T-helper 2 cell (primary cell): ENCODE measurements around the gene TPMT.
"Not testable (repeated sequence)": the region's sequence is repeated elsewhere in the genome, so short reads cannot be mapped to it uniquely, and the experiment has no call there.

ENCODE experiments used
- DNase-seq, 5 experiments: peaks; one replicate each; pipeline versions ENCODE4 v3.0.0 to v3.0.0-alpha.2; 2012 to 2022

The TPMT gene

DNA sequence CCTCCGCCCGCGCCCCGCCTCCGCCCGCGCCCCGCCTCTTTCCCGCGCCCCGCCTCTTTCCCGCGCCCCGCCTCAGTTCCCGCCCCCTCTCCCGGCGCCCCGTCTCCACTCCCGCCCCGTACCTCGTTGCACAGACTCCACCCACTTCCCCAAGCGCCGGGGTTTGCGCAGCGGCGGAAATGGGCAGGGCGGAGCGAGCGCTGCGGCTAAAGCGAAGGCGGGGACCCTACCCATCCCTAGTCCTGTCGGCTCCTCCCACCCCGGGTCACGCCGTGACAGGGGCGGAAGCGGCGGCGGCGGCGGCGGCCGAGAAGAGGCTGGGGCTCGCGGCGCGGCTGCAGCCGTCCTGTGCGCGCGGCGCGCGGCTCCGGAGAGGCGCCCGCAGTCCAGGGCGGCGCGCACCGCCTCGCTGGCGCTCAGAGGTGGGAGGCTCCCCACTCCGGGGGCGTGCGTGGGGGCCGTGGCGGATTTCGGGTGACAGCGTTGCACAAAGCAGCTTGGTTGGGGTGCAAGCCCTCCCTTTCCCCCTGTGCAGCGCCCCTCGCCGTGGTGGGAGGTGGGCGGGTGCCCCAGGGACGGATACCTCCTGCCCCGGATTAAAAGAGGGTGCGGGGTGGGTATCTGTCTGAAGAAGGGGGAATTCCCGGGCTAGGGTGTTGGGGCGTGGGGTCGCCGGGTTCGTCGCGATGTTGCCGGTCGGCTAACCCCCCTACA is 430 bp upstream of the TPMT start, which contains the start of gene KDM1B:
Gene KDM1B, plus strand, starts transcription at position 273 of the 714 bp plus-strand sequence. CDS start 4,474 bp downstream, outside the sequence.
- DNase-seq, result peak; percentile 96 to 99 (median 98)

DNA sequence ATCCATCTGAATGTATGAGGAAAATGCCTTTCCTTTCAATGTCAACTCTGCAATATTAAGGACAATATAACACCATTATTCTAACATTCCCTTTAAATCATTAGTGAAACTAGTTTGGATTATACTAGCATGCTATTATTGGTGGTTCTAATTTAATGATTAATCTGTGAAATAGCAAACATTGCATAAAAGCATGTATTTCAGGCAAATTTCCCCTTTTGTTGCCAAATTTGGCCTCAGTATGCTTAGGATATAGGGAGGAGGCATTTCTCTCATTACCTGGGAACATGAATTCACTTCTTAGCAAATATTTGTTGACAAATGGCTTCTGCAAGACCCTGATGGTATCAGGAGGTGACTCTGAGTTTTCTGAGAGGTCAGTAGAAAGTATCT is 1.6 kb downstream of the TPMT start:
- no peak for DNase-seq

- DNase-seq, result no peak
Measured at GRCh38 chr6:18151801-18152200, 3.1 kb downstream of the TPMT start.

DNA sequence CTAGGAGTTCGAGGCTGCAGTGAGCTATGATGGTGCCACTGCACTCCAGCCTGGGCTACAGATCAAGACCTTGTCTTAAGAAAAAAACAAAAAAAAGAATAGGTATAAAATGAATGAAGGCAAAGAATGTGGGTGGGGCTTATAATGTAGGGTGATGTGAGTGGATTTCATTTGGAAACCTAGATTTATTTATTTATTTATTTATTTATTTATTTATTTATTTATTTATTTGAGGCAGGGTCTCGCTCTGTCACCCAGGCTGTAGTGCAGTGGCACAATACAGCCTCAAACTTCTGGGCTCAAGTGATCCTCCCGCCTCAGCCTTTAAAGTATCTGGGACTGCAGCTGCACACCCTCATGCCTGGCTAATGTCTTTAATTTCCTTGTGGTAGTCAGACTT is 3.5 kb downstream of the TPMT start:
- DNase-seq, result not testable (repeated sequence)

DNA sequence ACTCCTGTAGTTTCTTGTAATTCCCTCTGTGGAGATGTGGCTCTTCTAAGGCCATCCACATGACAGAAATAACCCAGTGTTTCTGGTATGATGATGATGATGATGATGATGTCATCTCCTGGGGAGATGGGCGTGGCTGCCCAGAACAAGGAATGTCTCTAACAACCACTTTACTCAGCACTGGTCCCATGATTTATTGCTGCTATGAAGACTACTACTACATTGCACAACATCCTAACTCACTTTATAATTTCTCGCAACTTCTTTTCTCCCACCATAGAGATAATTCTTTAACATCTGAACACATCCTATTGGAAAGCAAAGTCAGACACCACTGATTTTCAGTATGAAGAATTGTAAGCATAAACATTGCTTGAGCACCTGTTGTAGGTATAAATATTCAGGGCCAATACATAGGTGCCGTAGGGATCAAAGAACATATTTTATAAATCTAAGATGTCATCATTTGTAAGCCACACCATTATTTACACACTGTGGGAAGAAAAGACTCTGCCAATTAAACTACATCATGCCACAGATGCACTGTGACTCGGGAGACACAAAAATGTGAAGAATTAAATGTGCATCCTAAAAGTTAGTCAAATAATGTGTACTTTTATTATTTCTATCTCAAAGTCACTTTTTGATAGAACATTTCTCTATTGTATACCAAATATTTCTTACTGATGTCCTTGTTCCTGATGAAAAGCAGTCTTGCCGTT is 6.4 kb downstream of the TPMT start:
- no peak for DNase-seq

GRCh38 chr6:18147616-18148015 is 7.3 kb downstream of the TPMT start:
- no peak for DNase-seq

DNA sequence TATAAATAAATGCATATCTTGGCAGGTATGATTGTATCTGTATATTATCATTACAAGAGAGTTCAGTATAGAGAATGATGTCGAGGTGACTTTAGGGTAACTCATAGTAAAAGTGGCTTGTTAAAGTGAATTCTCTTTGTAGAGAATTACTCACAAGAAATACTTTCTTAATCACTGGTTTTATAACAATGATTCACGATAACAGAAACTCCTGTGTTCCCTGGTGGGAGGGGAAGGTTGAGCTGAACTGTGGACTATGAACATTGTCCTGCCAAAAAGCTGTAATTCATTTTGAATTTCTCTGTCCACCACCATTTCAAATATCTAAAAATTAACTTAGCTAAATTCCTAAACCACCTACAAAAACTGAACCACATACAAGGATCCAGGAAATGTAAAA is 7.7 kb downstream of the TPMT start:
- no peak for DNase-seq

GRCh38 chr6:18142591-18142861 is 12.4 kb downstream of the TPMT start:
- no peak for DNase-seq

GRCh38 chr6:18141805-18142590 is 12.9 kb downstream of the TPMT start:
- DNase-seq, result no peak

DNA sequence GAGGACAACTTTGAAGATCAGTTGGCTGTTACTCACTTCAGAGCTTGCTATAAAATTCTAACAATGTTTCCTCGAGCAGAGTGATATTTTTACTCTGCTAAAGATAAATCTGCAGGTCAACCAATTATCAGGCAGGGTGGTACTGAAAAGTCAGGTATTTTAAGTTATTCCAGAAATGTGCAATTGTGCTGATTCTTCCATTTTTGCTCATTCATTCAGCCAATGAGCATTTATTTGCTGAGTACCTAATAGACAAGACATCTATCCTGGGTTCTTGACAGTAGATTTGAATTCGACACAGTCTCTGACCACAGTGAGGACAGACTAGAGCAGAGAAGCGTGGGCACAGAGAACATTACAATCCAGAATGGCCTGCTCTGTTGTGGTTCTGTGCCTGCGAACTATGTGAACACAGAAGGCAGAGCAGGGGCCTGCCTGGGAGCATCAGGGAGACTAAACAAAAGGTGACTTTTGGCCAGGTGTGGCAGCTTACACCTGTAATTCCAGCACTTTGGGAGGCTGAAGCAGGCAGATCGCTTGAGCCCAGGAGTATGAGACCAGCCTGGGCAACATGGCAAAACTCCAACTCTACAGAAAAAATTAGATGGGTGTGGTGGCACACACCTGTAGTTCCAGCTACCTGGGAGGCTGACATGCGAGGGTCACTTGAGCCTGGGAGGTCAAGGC is 14.8 kb downstream of the TPMT start:
- no peak for DNase-seq

- DNase-seq, result no peak
Measured at GRCh38 chr6:18138906-18139305, 16.0 kb downstream of the TPMT start.

DNA sequence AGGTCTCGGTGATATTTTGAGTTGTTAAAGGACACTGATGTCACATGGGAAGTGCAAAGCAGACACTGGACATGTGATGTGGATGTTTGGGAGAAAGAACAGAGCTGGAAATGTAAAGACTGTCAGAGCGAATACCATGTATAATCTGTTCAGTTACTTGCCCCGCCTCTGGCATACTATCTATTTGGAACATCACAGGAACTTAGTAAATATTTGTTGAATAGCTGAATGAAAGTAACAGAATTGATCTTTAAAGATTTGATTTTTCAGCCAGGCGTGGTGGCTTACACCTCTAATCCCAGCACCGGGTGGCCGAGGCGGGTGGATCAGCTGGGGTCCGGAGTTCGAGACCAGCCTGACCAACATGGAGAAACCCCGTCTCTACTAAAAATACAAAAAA is 18.6 kb downstream of the TPMT start:
- no peak for DNase-seq

DNA sequence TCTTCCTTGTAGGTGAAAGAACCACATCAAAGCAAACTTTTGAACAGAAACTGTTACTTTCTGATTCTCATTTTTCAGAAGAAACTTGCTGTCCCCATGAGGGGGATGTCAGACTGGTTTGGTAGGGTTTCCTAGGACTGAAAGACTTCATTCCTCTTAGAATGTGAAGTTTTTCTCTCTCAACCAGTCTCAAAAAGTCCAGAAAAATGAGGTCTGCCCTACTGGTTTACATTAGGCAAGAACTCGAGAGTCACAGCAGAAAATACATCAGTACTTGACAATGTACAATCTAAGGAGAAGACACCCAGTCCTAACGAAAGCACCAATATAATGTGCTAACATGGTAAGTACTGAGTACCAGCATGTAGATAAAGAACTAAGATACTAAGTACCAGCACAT is 19.7 kb downstream of the TPMT start:
- DNase-seq, result no peak

DNA sequence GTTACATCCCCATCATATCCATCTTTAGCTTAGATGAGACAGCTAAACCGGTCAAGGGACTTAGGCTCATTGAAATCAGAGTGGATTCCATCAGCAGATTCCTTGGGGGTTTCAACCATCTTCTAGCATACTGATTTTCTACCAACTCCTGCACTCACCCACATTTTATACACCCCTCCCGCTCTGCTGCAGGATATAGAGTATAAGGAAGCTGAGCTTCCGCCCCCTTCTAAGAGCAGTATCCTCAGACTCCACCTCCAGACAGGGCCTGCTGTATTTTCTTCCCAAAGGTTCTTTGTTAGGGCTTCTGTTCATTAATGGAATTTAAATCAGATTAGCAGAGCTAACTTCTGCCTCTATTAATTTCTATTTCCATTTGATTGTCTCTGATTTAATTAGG is 22.5 kb downstream of the TPMT start:
- no peak for DNase-seq

- no peak for DNase-seq
Measured at GRCh38 chr6:18126121-18126520, 28.8 kb downstream of the TPMT start.

GRCh38 chr6:18122128-18123093 is 32.5 kb downstream of the TPMT start, which contains the start of gene NHLRC1:
NHLRC1 (minus strand) TSS chr6:18122677; CDS start chr6:18122606, 71 bp downstream.
- peak; percentile 26 to 91 (median 58) for DNase-seq

DNA sequence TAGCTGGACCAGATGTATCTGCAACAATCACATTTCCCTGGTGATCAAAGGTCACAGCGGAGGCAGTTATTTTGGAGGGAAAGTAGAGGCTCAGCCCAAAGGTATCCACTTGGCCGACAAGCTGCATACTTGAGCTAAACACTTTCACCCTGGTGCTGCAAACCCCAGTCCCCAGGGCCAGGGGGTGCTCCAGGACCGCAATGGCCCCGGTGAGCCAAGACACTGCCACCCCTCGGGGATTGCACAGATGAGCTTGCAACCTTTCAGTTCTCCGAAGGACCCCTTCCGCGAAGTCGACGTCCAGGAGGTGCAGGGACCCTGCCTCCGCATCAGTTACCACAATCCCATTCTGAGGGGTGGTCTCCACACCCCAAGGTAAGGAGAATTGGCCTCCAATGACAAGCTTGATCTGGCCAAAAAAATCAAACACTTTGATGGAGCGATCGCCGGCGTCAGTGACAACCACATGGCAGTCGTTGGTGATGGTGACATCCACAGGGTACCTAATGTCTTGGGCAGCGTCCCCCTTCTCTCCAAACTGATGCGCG is 33.2 kb downstream of the TPMT start:
- DNase-seq, result peak in 1 of 5 experiments; percentile 8

DNA sequence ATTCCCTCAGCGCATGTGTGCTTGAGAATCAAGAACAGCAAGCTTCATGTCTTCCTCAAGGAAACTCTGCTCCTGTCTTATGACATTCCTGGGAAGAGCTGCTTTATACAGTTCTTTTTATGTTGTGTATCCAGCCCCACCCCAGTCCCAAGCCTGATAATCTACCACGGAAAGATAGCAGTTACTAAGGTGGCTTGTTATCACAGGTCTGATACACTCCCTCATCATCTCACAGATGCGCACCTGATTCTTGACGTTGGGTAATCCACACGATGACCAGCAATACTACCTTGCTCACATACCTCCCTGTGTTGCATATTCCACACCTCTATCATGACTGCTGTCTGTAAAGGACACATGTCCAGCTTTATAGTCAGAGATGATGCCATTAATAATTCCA is 35.6 kb downstream of the TPMT start:
- no peak for DNase-seq

- no peak for DNase-seq
Measured at GRCh38 chr6:18118330-18118729, 36.5 kb downstream of the TPMT start.

GRCh38 chr6:18117136-18117535 is 37.7 kb downstream of the TPMT start:
- no peak for DNase-seq

GRCh38 chr6:18115356-18115755 is 39.5 kb downstream of the TPMT start:
- peak in 1 of 5 experiments; percentile 70 for DNase-seq
